HG02678 (cell line): ENCODE data around the gene IFITM10.
"Not testable (repeated sequence)": the region's sequence is repeated elsewhere in the genome, so short reads cannot be mapped to it uniquely, and the experiment has no call there.

Source experiments
- ATAC-seq: cut with Tn5 transposase; IDR thresholded peaks from one replicate; pipeline ENCODE4 v1.9.1; 2021; ENCODE audit warnings: mild to moderate bottlenecking, moderate library complexity; ENCODE audit not compliant: unreplicated experiment

Gene IFITM10

GRCh38 chr11:1778141-1778911 is 27.9 kb upstream of the IFITM10 start:
- ATAC-seq: no peak

GRCh38 chr11:1777737-1778136 is 27.3 kb upstream of the IFITM10 start:
- no peak for ATAC-seq

- no peak for ATAC-seq
Measured at GRCh38 chr11:1776944-1777715, 26.7 kb upstream of the IFITM10 start.

- no peak for ATAC-seq
Measured at GRCh38 chr11:1776331-1776851, 26.0 kb upstream of the IFITM10 start.

- no peak for ATAC-seq
Measured at GRCh38 chr11:1774886-1775285, 24.5 kb upstream of the IFITM10 start.

- ATAC-seq: no peak
Measured at GRCh38 chr11:1773994-1774550, 23.7 kb upstream of the IFITM10 start.

- ATAC-seq: no peak
Measured at GRCh38 chr11:1773131-1773993, 23.0 kb upstream of the IFITM10 start.

- no peak for ATAC-seq
Measured at GRCh38 chr11:1772270-1773130, 22.1 kb upstream of the IFITM10 start.

GRCh38 chr11:1771700-1772099 is 21.3 kb upstream of the IFITM10 start:
- no peak for ATAC-seq

GRCh38 chr11:1771273-1771672 is 20.9 kb upstream of the IFITM10 start:
- ATAC-seq: no peak

GRCh38 chr11:1770528-1770927 is 20.1 kb upstream of the IFITM10 start:
- ATAC-seq: no peak

GRCh38 chr11:1770061-1770460 is 19.7 kb upstream of the IFITM10 start:
- ATAC-seq: no peak

GRCh38 chr11:1769304-1769936 is 19.0 kb upstream of the IFITM10 start:
- not testable (repeated sequence) for ATAC-seq

- no peak for ATAC-seq
Measured at GRCh38 chr11:1768141-1768469, 17.7 kb upstream of the IFITM10 start.

GRCh38 chr11:1767399-1768140 is 17.2 kb upstream of the IFITM10 start:
- ATAC-seq: no peak

- ATAC-seq: no peak
Measured at GRCh38 chr11:1766719-1767398, 16.5 kb upstream of the IFITM10 start.

- no peak for ATAC-seq
Measured at GRCh38 chr11:1765871-1766718, 15.7 kb upstream of the IFITM10 start.
